K562 (cell line): ENCODE results near the gene FOXL3. TPM values are rescaled to one million over a fixed set of nuclear protein-coding genes. Genes with fewer than 3 reads are reported as not detected.

Experiments used
- ATAC-seq: fragments of 200-7000 bp; cut with Tn5 transposase; 3 replicates; pipeline ENCODE4 v1.9.1; 2020; ENCODE audit warnings: moderate library complexity
- BruUV-seq: library from RNA; stranded (reverse); fragments of 400-500 nt; replicated peaks from 2 replicates; lab custom pipeline; 2021; lab: Mats Ljungman, UMichigan
- CTCF ChIA-PET: fragments of 300-600 bp; formaldehyde crosslinking; extraction: SDS; loops from one replicate; lab custom pipeline; 2021; ENCODE audit warnings: low intra/inter-chr PET ratio; lab: Yijun Ruan, JAX
- POLR2A ChIA-PET: fragments of 300-600, 350-650 bp; sonication (Branson Sonifier 250); formaldehyde crosslinking; extraction: SDS; loops from one replicate; lab custom pipeline; 2021; ENCODE audit warnings: antibody characterized with exemption, inconsistent platforms; lab: Yijun Ruan, JAX
- DNase-seq, 4 experiments: peaks; one replicate each; pipeline versions ENCODE4 v3.0.0 to v3.0.0-alpha.2; 2011 to 2018; ENCODE audit warnings: low spot score in 3 of 4, mixed read lengths in 3 of 4; ENCODE audit errors: extremely low read depth in 1 of 4
- FAIRE-seq: peaks from 2 replicates; lab custom pipeline; 2011; peaks lifted over from hg19 to GRCh38; lab: Jason Lieb, UNC
- H2AFZ ChIP-seq: 2 replicates; pipeline ENCODE4 v1.6.0; 2011; ENCODE audit warnings: low read depth, low read length, control low read depth, inconsistent platforms
- H3K27ac ChIP-seq: fragments of 200-600 bp; 3 replicates; pipeline ENCODE4 v1.8.0; 2011; ENCODE audit warnings: low read depth, mild to moderate bottlenecking, control low read depth, inconsistent platforms, low read length, moderate library complexity, mixed read lengths; ENCODE audit errors: extremely low read depth
- H3K27me3 ChIP-seq, 2 experiments: fragments of 300-600 bp in 1 of 2; 2 replicates in 1 of 2; 3 replicates in 1 of 2; pipeline versions ENCODE4 v1.6.0 to v1.8.0; 2011; ENCODE audit warnings: inconsistent platforms in 2 of 2, low read length in 2 of 2, mild to moderate bottlenecking in 1 of 2, mixed read lengths in 1 of 2, moderate library complexity in 1 of 2; ENCODE audit not compliant: control insufficient read depth in 2 of 2, insufficient read depth in 2 of 2
- H3K36me3 ChIP-seq: fragments of 300-600 bp; 3 replicates; pipeline ENCODE4 v1.8.0; 2011; ENCODE audit warnings: mild to moderate bottlenecking, low read length, inconsistent platforms; ENCODE audit not compliant: control insufficient read depth, insufficient read depth
- H3K4me1 ChIP-seq, 2 experiments: fragments of 200-600 bp in 1 of 2; replicated peaks in 1 of 2; 2 replicates in 1 of 2; 3 replicates in 1 of 2; pipeline versions ENCODE4 v1.5.1 to v1.8.0; 2011; ENCODE audit warnings: inconsistent platforms in 2 of 2, low read length in 2 of 2, mild to moderate bottlenecking in 1 of 2, mixed read lengths in 1 of 2, moderate library complexity in 1 of 2; ENCODE audit not compliant: control insufficient read depth in 2 of 2, insufficient read depth in 2 of 2
- H3K4me2 ChIP-seq: 2 replicates; pipeline ENCODE4 v1.6.1; 2011; ENCODE audit warnings: low read length, control low read depth, inconsistent platforms, mixed read lengths; ENCODE audit not compliant: insufficient read depth
- H3K4me3 ChIP-seq: fragments of 200-600 bp; sonication (generic), shearing (Covaris generic); 2 replicates; pipeline ENCODE4 v1.5.1; 2016; ENCODE audit warnings: control low read depth, inconsistent platforms
- H3K79me2 ChIP-seq: fragments of 200-600 bp; 3 replicates; pipeline ENCODE4 v1.8.0; 2011; ENCODE audit warnings: low read length, inconsistent platforms; ENCODE audit not compliant: control insufficient read depth, insufficient read depth
- H3K9ac ChIP-seq, 2 experiments: 2 replicates each; pipeline versions ENCODE4 v1.6.0 to v1.6.1; 2011; ENCODE audit warnings: low read depth in 2 of 2, low read length in 2 of 2, control low read depth in 1 of 2, inconsistent platforms in 1 of 2, mild to moderate bottlenecking in 1 of 2, mixed read lengths in 1 of 2; ENCODE audit not compliant: insufficient read depth in 1 of 2
- H3K9me1 ChIP-seq: one replicate; pipeline ENCODE4 v1.6.0; 2011; ENCODE audit warnings: inconsistent platforms, mild to moderate bottlenecking, low read length, moderate library complexity; ENCODE audit not compliant: control insufficient read depth, insufficient read depth
- H3K9me3 ChIP-seq: replicated peaks from 2 replicates; pipeline ENCODE4 v1.5.1; 2011; ENCODE audit warnings: low read depth, low read length, inconsistent platforms; ENCODE audit not compliant: control insufficient read depth, insufficient read depth
- H4K20me1 ChIP-seq: replicated peaks from 2 replicates; pipeline ENCODE4 v1.6.1; 2011; ENCODE audit warnings: low read length, inconsistent platforms, mixed read lengths; ENCODE audit not compliant: control insufficient read depth, insufficient read depth
- ARNT ChIP-seq, 2 experiments: fragments of 450-650 bp; IDR thresholded peaks; 2 replicates each; pipeline ENCODE4 v1.6.1; 2016; ENCODE audit warnings: mild to moderate bottlenecking in 1 of 2
- GATAD2B ChIP-seq: fragments of 450-650 bp; IDR thresholded peaks from 2 replicates; pipeline ENCODE4 v1.6.1; 2017; ENCODE audit warnings: mild to moderate bottlenecking, borderline replicate concordance
- MTA1 ChIP-seq: fragments of 450-650 bp; IDR thresholded peaks from 2 replicates; pipeline ENCODE4 v1.6.1; 2017; ENCODE audit warnings: borderline replicate concordance
- SAFB2 ChIP-seq: fragments of 200-400 bp; formaldehyde crosslinking; IDR thresholded peaks from 2 replicates; pipeline ENCODE4 v1.6.1; 2018; ENCODE audit warnings: borderline replicate concordance, low read length, low read depth, moderate library complexity; ENCODE audit not compliant: severe bottlenecking
- SMAD4 ChIP-seq: fragments of 250-450 bp; sonication (Bioruptor Pico); conservative IDR thresholded peaks from 2 replicates; pipeline ENCODE4 v1.8.0; 2021; ENCODE audit warnings: inconsistent platforms, mild to moderate bottlenecking, moderate library complexity
- ZNF395 ChIP-seq: fragments of 200-800 bp; sonication (Bioruptor generic); IDR thresholded peaks from 2 replicates; pipeline ENCODE4 v1.6.1; 2017; ENCODE audit warnings: missing genetic modification characterization, missing compliant biosample characterization
- ZNF644 ChIP-seq: fragments of 200-800 bp; sonication (Bioruptor generic); IDR thresholded peaks from 2 replicates; pipeline ENCODE4 v1.6.1; 2016; ENCODE audit warnings: low read depth, missing genetic modification characterization, missing compliant biosample characterization
- WGBS: fragments of 100-300 bp; shearing (Covaris generic); methylation state at CpG from one replicate; pipeline ENCODE4 v1.1.6; 2016; ENCODE audit warnings: low coverage, mixed read lengths; ENCODE audit not compliant: insufficient coverage; ENCODE audit errors: missing lambda C conversion rate; 5-methylcytosine and 5-hydroxymethylcytosine counted together
- in situ Hi-C: fragments of 300-500 bp; cut with MboI; formaldehyde crosslinking; loops from 4 replicates; pipeline ENCODE4 v1.15.0; 2018; ENCODE audit warnings: inconsistent platforms, mixed read lengths
- intact Hi-C: fragments of 100-400 bp; cut with micrococcal nuclease; formaldehyde crosslinking; loops from 2 replicates; pipeline ENCODE4 v1.14.2; 2022
- polyA plus RNA-seq, 8 experiments: library from polyadenylated mRNA; depleted of rRNA in 4 of 8; stranded (reverse) in 5 of 8; unstranded in 3 of 8; fragments of >200 nt; fragmentation: Nextera tagmentation in 2 of 8; fragmentation: Illumina TruSeq in 1 of 8; extraction: Ambion mirVana in 2 of 8; extraction: Trizol in 1 of 8; gene quantifications; 2 replicates each; pipeline versions ENCODE4 v1.2.1 to v1.2.3, GENCODE V29; 2011 to 2014; ENCODE audit warnings: inconsistent platforms in 1 of 8, missing spikeins in 1 of 8
- total RNA-seq, 7 experiments: library from RNA; depleted of rRNA in 6 of 7; stranded (reverse); fragments of >200 nt in 6 of 7; fragmentation: Illumina TruSeq in 2 of 7; extraction: Trizol in 2 of 7; gene quantifications; 2 replicates each; pipeline versions ENCODE4 v1.2.1 to v1.2.3, GENCODE V29; 2011 to 2021; ENCODE audit warnings: low replicate concordance in 1 of 7
- TF ChIP-seq, protein P1 (sequence below): fragments of 450-650 bp; formaldehyde crosslinking; IDR thresholded peaks from 2 replicates; pipeline ENCODE4 v1.4.0; 2020; ENCODE audit warnings: mild to moderate bottlenecking
- TF ChIP-seq, protein P2 (sequence below): sonication (generic); formaldehyde crosslinking; IDR thresholded peaks from 2 replicates; pipeline ENCODE4 v1.8.0; 2023; ENCODE audit warnings: missing genetic modification reagents, mild to moderate bottlenecking, borderline replicate concordance
- TF ChIP-seq, protein P3 (sequence below): fragments of 250-450 bp; sonication (Bioruptor Pico); IDR thresholded peaks from 2 replicates; pipeline ENCODE4 v1.4.0; 2020; ENCODE audit warnings: mild to moderate bottlenecking, moderate library complexity
- TF ChIP-seq, protein P4 (sequence below): sonication (generic); formaldehyde crosslinking; IDR thresholded peaks from 2 replicates; pipeline ENCODE4 v1.8.1; 2023; ENCODE audit warnings: mild to moderate bottlenecking, missing genetic modification reagents, moderate library complexity

The FOXL3 gene
- total and polyA plus RNA-seq, 9 of the 15 experiments (the other 6 are each of a cell fraction or from before 2014, with no cell fraction given) = not detected

GRCh38 chr7:241513-241912, 48.5 kb upstream of the FOXL3 start:
- H3K4me3 ChIP-seq = no peak overlapping the region
- DNase-seq (no peak), FAIRE-seq (no peak), ATAC-seq (no peak)
- H3K27me3 ChIP-seq = peaks cover 17 to 35% of the 10 kb centered on the region in 2 experiments
- in situ Hi-C loops (no loop called here), intact Hi-C loops (no loop called here)
- peaks cover 10% of the 10 kb centered on the region for H4K20me1 ChIP-seq
- no peaks in the 10 kb centered on the region for H3K36me3 ChIP-seq
- CTCF ChIA-PET = no interaction called here
- H3K9me3 ChIP-seq = peaks cover 4% of the 10 kb centered on the region
- no peak overlapping the region for H3K9ac ChIP-seq
- no peaks in the 10 kb centered on the region for H3K9me1 ChIP-seq
- H3K79me2 ChIP-seq = no peaks in the 10 kb centered on the region
- H3K4me2 ChIP-seq = no peak overlapping the region
- H3K27ac ChIP-seq = no peak overlapping the region
- POLR2A ChIA-PET = no interaction called here
- BruUV-seq = no TSS peak
- WGBS = 15% methylated on average over 13 of the region's 13 CpGs
- TF ChIP-seq SMAD4 (no peak), ZNF395 (CRISPR knock-in tag) (no peak), MTA1 (no peak), GATAD2B (no peak), ZNF644 (tag) (no peak), SAFB2 (no peak), ARNT (IDR thresholded peaks at IDR 0.05) (no peak)
- TF ChIP-seq, protein P1, sequence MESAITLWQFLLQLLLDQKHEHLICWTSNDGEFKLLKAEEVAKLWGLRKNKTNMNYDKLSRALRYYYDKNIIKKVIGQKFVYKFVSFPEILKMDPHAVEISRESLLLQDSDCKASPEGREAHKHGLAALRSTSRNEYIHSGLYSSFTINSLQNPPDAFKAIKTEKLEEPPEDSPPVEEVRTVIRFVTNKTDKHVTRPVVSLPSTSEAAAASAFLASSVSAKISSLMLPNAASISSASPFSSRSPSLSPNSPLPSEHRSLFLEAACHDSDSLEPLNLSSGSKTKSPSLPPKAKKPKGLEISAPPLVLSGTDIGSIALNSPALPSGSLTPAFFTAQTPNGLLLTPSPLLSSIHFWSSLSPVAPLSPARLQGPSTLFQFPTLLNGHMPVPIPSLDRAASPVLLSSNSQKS (CRISPR knock-in tag) = no peak
- TF ChIP-seq, protein P2, sequence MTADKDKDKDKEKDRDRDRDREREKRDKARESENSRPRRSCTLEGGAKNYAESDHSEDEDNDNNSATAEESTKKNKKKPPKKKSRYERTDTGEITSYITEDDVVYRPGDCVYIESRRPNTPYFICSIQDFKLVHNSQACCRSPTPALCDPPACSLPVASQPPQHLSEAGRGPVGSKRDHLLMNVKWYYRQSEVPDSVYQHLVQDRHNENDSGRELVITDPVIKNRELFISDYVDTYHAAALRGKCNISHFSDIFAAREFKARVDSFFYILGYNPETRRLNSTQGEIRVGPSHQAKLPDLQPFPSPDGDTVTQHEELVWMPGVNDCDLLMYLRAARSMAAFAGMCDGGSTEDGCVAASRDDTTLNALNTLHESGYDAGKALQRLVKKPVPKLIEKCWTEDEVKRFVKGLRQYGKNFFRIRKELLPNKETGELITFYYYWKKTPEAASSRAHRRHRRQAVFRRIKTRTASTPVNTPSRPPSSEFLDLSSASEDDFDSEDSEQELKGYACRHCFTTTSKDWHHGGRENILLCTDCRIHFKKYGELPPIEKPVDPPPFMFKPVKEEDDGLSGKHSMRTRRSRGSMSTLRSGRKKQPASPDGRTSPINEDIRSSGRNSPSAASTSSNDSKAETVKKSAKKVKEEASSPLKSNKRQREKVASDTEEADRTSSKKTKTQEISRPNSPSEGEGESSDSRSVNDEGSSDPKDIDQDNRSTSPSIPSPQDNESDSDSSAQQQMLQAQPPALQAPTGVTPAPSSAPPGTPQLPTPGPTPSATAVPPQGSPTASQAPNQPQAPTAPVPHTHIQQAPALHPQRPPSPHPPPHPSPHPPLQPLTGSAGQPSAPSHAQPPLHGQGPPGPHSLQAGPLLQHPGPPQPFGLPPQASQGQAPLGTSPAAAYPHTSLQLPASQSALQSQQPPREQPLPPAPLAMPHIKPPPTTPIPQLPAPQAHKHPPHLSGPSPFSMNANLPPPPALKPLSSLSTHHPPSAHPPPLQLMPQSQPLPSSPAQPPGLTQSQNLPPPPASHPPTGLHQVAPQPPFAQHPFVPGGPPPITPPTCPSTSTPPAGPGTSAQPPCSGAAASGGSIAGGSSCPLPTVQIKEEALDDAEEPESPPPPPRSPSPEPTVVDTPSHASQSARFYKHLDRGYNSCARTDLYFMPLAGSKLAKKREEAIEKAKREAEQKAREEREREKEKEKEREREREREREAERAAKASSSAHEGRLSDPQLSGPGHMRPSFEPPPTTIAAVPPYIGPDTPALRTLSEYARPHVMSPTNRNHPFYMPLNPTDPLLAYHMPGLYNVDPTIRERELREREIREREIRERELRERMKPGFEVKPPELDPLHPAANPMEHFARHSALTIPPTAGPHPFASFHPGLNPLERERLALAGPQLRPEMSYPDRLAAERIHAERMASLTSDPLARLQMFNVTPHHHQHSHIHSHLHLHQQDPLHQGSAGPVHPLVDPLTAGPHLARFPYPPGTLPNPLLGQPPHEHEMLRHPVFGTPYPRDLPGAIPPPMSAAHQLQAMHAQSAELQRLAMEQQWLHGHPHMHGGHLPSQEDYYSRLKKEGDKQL = no peak
- TF ChIP-seq, protein P3, sequence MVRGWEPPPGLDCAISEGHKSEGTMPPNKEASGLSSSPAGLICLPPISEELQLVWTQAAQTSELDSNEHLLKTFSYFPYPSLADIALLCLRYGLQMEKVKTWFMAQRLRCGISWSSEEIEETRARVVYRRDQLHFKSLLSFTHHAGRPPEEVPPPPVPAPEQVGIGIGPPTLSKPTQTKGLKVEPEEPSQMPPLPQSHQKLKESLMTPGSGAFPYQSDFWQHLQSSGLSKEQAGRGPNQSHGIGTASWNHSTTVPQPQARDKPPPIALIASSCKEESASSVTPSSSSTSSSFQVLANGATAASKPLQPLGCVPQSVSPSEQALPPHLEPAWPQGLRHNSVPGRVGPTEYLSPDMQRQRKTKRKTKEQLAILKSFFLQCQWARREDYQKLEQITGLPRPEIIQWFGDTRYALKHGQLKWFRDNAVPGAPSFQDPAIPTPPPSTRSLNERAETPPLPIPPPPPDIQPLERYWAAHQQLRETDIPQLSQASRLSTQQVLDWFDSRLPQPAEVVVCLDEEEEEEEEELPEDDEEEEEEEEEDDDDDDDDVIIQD (CRISPR knock-in tag) = no peak
- TF ChIP-seq, protein P4, sequence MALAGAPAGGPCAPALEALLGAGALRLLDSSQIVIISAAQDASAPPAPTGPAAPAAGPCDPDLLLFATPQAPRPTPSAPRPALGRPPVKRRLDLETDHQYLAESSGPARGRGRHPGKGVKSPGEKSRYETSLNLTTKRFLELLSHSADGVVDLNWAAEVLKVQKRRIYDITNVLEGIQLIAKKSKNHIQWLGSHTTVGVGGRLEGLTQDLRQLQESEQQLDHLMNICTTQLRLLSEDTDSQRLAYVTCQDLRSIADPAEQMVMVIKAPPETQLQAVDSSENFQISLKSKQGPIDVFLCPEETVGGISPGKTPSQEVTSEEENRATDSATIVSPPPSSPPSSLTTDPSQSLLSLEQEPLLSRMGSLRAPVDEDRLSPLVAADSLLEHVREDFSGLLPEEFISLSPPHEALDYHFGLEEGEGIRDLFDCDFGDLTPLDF (CRISPR knock-in tag) = no peak
- no peak overlapping the region for H2AFZ ChIP-seq
- peaks cover 0 to 8% of the 10 kb centered on the region in 2 experiments; a peak in 2 of 5 replicates for H3K4me1 ChIP-seq
